HTR-8/SVneo (cell line): ENCODE measurements around the gene FGGY.
"Not testable (repeated sequence)": the region's sequence is repeated elsewhere in the genome, so short reads cannot be mapped to it uniquely, and the experiment has no call there.

Source experiments
- DNase-seq: peaks from one replicate; pipeline ENCODE4 v3.0.0; 2011; ENCODE audit warnings: low spot score, mixed read lengths; ENCODE audit not compliant: insufficient read length
- FAIRE-seq: peaks from 2 replicates; lab custom pipeline; 2011; peaks lifted over from hg19 to GRCh38; lab: Jason Lieb, UNC

Gene FGGY

DNA sequence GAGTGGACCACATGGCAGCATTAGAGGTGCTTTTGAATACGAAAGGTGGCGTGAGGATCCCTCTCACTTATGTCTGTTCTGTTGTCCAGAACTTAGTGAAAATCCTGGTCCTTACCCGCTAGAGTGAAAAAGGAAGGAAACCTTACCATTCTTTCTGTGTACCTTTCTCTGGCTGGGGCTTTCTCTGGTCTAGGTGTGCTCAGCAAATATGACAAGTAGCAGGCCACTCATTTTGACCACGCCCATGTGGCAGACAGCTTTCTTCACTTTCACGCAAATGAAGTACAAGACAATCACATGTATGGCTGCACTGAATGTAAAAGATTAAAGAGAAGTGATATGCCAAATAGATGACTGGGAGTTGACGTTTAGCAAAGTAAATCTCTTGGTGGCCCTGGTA is 131.9 kb downstream of the FGGY start:
- FAIRE-seq (no peak), DNase-seq (no peak)

DNA sequence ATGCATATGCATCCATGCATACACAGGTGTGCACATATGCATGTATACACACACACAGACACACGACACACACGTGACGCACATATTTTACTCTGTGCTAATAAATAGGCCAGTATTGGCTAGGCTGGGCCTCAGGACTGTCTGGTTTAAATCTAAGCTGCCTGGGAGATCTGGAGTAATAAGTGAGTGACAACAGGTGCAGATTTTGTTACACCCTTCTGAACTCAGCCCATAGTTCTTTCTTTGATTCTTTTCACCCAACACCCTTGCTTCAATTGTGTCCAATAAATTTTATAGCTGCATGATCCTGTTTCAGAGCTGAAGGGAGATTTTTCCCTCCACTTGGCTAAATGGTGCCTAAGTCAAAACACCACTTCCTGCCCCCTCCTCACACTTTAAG is 132.8 kb downstream of the FGGY start:
- DNase-seq (no peak), FAIRE-seq (no peak)

GRCh38 chr1:59431566-59432294 is 134.8 kb downstream of the FGGY start:
- DNase-seq (no peak), FAIRE-seq (no peak)

DNA sequence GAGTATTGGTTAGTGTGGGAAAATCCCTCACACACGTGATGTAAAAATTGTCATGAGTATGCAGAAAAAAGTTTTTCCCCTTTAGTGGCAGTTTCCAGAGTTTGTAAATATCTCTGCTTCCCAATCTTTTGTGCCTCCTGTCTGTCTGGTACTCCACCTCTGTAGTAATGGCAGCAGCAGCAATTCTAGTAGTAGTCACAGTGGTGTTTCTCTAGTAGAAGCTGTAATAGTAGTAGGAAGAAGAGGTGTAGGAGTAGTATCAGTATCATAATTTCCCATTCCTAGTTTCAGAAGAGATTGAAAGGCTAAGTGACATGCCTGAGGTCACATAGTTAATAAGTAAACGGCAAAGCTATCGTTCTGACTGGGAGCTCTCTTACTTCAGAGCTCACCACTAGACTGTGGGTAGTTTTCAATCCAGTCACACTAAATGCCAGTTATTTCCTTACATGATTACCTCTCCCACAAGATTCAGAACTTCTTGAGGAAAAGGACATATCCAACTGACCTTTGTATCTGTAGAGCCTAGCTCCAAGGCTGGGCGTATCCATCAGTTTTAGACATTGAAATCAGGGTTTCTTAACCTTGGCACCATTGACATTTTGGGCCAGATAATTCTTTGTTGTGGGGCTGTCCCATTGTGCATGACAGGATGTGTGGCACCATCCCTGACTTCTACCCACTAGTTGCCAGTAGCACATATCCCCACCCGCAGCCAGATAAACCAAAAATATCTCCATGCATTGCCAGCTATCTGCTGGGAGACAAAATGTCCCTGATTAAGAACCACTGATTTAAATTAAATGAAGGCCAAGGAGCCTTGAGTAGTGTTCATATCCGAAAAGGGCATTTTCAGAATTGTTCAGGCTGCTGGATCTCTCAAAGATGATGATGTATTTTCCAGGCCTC is 135.9 kb downstream of the FGGY start:
- FAIRE-seq (no peak), DNase-seq (no peak)

GRCh38 chr1:59433440-59433813 is 136.5 kb downstream of the FGGY start:
- DNase-seq: no peak
- FAIRE-seq: no peak

DNA sequence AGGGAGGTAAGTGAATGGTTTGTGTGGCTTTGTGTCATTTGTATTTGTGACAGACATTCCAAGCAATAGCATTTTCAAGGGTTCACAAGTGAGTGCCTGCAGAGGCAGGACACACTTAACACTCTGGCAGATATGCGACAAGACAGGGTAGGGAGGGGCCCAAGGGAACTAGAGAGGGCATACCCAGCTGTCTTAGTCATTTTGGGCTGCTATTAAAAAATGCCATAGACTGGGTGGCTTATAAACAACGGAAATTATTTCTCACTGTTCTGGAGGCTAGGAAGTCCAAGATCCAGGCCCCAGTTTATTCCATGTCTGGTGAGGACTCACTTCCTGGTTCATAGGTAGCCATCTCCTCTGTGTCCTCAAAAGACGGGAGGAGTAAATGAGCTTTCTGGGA is 137.4 kb downstream of the FGGY start:
- FAIRE-seq: no peak
- peak; percentile 27 for DNase-seq

GRCh38 chr1:59436637-59437036 is 139.7 kb downstream of the FGGY start:
- DNase-seq (no peak), FAIRE-seq (no peak)

GRCh38 chr1:59438058-59438560 is 141.2 kb downstream of the FGGY start:
- no peak for FAIRE-seq
- DNase-seq: no peak

DNA sequence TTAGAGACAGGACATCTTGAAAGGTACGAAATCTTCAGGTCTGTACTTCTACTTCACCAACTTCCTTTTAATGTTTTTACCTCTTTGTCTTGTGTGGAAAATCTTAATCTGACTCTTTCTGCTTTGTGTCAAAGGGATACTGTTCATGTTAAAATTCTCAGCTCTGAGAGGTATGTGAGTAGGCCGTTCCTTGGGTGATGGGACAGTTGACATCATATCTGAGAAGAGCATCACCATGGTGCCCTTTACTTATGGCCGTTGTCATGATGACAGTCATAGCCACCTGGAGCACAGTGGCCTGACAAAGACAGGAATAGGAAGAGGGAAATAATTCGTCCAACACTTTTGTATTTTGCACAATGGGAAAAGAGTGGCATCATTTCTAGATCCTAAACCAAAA is 145.6 kb downstream of the FGGY start:
- FAIRE-seq (no peak), DNase-seq (no peak)

DNA sequence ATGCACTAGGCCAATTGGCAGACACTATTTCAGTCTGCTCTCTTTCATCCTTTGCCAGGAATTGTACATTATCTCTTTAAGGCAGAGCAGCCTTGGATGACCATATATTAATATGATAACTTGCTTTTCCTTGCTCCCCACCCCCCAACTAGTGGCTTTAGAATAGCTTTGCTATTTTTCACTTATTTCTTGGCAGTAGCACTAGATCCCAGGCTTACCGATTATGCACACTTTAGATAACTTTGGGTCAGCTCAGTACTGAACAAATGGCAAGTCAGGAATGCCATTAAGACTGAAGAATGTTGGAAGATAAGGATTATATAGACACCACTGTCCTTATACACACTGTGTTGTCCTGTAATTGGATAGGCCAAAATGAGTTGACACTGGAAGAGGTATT is 146.4 kb downstream of the FGGY start:
- FAIRE-seq (no peak), DNase-seq (no peak)

DNA sequence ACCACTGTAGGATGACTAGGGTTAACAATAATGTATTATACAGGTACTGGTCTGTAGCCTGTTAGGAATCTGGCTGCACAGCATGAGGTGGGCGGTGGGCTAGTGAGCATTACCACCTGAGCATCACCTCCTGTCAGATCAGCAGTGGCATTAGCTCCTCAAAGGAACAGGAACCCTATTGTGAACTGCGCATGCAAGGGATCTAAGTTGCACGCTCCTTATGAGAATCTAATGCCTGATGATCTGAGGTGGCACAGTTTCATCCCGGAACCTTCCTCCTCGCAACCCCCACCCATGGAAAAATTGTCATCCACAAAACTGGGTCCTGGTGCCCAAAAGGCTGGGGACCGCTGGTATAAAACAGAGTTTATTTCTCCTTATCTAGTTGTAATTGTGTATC is 147.6 kb downstream of the FGGY start:
- DNase-seq: no peak
- FAIRE-seq: no peak

DNA sequence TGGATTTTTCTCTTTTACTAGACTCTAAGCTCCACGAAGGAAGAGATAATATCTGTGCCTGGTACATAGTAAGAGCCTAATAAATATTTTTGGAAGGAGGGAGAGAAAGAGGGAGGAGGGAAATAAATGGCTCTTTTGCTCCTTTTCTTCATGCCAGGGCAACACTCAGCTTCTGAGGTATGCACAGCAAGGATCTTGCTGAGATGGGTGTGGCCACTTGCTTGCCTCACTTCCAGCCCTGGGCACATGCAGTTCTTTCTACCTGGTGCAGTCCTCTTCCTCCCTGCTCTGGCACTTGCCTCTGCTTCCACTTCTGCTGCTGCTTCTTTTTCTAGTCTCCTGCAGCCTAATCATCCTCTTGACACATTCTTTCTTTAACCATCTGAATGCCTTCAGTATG is 148.1 kb downstream of the FGGY start:
- DNase-seq (no peak), FAIRE-seq (no peak)

GRCh38 chr1:59446257-59446901 is 149.5 kb downstream of the FGGY start:
- DNase-seq (no peak), FAIRE-seq (no peak)

- no peak for FAIRE-seq
- no peak for DNase-seq
Observed at GRCh38 chr1:59452026-59452425, 155.1 kb downstream of the FGGY start.

GRCh38 chr1:59452559-59452958 is 155.7 kb downstream of the FGGY start:
- FAIRE-seq: no peak
- DNase-seq: no peak

DNA sequence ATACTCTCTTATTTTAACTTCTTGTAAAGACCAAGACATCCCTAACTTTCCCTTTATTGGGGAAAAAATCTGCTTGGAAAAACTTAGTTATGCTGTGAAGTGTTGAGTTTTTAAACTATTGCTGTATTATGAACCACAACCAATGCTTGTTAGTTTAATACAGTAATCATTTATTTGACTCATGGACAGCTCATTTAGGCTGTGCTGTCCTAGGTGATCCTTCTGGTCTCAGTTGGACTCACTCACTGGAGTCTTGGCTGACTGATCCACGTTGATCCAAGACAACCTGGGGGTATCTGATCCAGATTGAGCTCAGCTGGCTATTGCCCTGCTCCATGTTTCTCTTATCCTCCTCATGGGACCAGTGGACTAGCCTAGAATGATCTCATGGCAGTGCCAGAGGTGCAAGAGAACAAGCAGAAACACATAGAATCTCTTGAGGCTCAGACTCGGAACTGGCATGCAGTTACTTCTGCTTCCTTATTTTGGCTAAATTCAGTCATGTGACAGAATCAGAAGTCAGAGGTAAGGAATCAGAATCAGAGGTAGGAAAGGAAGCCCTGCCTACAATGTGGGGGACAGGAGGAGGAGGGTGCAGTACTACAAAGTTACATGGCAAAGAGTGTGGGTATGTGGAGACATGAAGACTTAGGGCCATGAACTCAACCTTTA is 156.5 kb downstream of the FGGY start:
- FAIRE-seq (no peak), DNase-seq (no peak)

DNA sequence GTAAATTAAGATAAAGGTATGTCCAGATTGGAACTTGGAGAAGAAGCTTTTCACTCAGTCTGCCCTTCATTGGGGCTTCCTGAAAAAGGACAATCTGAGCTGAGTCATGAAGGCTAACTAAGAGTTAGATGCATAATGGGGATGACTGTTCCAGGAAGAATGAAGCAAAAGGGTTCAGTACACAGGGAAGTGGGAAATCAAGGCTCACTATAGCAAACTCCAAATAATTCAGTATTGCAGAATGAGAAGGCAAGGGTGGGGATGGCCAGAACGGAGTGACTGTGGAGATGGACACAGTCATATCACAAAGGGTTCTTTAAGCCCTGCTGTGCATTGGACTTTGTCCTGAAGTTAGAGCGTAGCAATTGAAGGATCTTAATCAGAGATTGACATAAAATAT is 158.3 kb downstream of the FGGY start:
- no peak for FAIRE-seq
- DNase-seq: no peak

GRCh38 chr1:59457786-59458185 is 160.9 kb downstream of the FGGY start:
- DNase-seq (no peak), FAIRE-seq (no peak)

GRCh38 chr1:59458884-59459283 is 162.0 kb downstream of the FGGY start:
- DNase-seq: no peak
- no peak for FAIRE-seq

DNA sequence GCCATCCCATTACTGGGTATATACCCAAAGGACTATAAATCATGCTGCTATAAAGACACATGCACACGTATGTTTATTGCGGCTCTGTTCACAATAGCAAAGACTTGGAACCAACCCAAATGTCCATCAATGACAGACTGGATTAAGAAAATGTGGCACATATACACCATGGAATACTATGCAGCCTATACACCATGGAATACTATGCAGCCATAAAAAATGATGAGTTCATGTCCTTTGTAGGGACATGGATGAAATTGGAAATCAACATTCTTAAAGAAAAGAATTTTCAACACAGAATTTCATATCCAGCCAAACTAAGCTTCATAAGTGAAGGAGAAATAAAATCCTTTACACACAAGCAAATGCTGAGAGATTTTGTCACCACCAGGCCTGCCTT is 166.0 kb downstream of the FGGY start:
- DNase-seq, FAIRE-seq: not testable (repeated sequence)
